Thyroid gland (tissue), 4 donors: ENCODE measurements around the gene TBC1D8. TPM values are rescaled to one million over a fixed set of nuclear protein-coding genes. Genes with fewer than 3 reads are reported as not detected.

Experiments
- DNase-seq, 2 donors: peaks; one replicate each; pipeline ENCODE4 v3.0.0-alpha.2; 2019
- H3K27ac ChIP-seq, 3 donors: fragments of 200-600 bp; sonication (generic); 1 replicate in 2 of 3; 2 replicates in 1 of 3; pipeline ENCODE4 v1.5.1; 2016 to 2019; ENCODE audit warnings: mild to moderate bottlenecking in 1 of 3, moderate library complexity in 1 of 3
- H3K27me3 ChIP-seq: fragments of 200-600 bp; sonication (generic); one replicate; pipeline ENCODE4 v1.5.1; 2019
- H3K36me3 ChIP-seq, 2 donors: fragments of 200-600 bp; sonication (generic); one replicate each; pipeline ENCODE4 v1.5.1; 2016 to 2019
- H3K4me1 ChIP-seq, 2 donors: fragments of 200-600 bp; sonication (generic); one replicate each; pipeline ENCODE4 v1.5.1; 2017 to 2019
- H3K4me3 ChIP-seq, 3 donors: fragments of 200-600 bp; sonication (generic); replicated peaks in 1 of 3; 1 replicate in 2 of 3; 2 replicates in 1 of 3; pipeline ENCODE4 v1.5.1; 2016; ENCODE audit warnings: mild to moderate bottlenecking in 1 of 3
- H3K9me3 ChIP-seq: fragments of 200-600 bp; sonication (generic); one replicate; pipeline ENCODE4 v1.5.1; 2017
- POLR2A ChIP-seq, 2 donors: fragments of 450-650 bp; IDR thresholded peaks; one replicate each; pipeline ENCODE4 v1.6.1; 2017; ENCODE audit warnings: antibody characterized with exemption in 2 of 2, mild to moderate bottlenecking in 2 of 2, moderate library complexity in 1 of 2
- WGBS, 2 donors: methylation state at CpG; one replicate each; pipeline ENCODE4 v1.1.5; 2017; 5-methylcytosine and 5-hydroxymethylcytosine counted together
- intact Hi-C: fragments of 100-400 bp; cut with DNase I; formaldehyde crosslinking; loops from one replicate; pipeline ENCODE4 v1.15.1; 2023
- total RNA-seq, 4 donors: library from RNA; depleted of rRNA; stranded (reverse); fragments of >200 nt; gene quantifications; one replicate each; pipeline ENCODE4 v1.2.3, GENCODE V29; 2016
- TF ChIP-seq, protein P1 (sequence below), 6 experiments: fragments of 200-600 bp in 3 of 6; fragments of 450-650 bp in 3 of 6; sonication (generic) in 3 of 6; IDR thresholded peaks; one replicate each; pipeline ENCODE4 v1.5.1; 2016 to 2019; ENCODE audit warnings: antibody characterized with exemption in 6 of 6, mild to moderate bottlenecking in 2 of 6, inconsistent platforms in 1 of 6, moderate library complexity in 1 of 6

TBC1D8 gene
- total RNA-seq, 4 donors from 2014 or later: 16.4 to 36.8 (median 27.1) TPM

DNA sequence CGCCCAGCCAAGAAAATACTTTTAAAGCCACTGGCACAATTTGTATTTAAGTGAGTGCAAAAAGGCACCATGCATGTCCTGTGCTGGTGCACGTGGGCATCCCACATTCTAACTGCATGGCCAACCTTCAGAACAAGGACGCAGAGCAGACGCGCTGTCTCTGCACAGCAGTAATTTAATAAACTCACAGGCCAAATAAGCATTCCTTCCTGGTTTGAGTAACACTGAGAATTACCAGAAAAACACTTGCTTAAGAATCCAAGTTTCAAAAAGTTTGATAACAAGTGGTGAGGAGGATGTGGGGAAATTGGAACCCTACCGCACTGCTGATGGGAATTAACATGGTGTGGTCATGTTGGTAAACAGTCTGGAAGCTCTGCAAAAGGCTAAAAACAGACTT is 110.4 kb downstream of the TBC1D8 start:
- no peak overlapping the region for H3K4me3 ChIP-seq
- peaks cover 0 to 10% of the 10 kb centered on the region in 2 donors for H3K36me3 ChIP-seq
- no peak for DNase-seq
- intact Hi-C loops: no loop called here
- TF ChIP-seq POLR2A (IDR thresholded peaks at IDR 0.05): no peak
- TF ChIP-seq, protein P1, sequence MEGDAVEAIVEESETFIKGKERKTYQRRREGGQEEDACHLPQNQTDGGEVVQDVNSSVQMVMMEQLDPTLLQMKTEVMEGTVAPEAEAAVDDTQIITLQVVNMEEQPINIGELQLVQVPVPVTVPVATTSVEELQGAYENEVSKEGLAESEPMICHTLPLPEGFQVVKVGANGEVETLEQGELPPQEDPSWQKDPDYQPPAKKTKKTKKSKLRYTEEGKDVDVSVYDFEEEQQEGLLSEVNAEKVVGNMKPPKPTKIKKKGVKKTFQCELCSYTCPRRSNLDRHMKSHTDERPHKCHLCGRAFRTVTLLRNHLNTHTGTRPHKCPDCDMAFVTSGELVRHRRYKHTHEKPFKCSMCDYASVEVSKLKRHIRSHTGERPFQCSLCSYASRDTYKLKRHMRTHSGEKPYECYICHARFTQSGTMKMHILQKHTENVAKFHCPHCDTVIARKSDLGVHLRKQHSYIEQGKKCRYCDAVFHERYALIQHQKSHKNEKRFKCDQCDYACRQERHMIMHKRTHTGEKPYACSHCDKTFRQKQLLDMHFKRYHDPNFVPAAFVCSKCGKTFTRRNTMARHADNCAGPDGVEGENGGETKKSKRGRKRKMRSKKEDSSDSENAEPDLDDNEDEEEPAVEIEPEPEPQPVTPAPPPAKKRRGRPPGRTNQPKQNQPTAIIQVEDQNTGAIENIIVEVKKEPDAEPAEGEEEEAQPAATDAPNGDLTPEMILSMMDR (IDR thresholded peaks at IDR 0.05): no peak
- no peaks in the 10 kb centered on the region for H3K27me3 ChIP-seq
- no peaks in the 10 kb centered on the region for H3K4me1 ChIP-seq
- no peaks in the 10 kb centered on the region for H3K9me3 ChIP-seq
- H3K27ac ChIP-seq: no peak overlapping the region
- WGBS, 2 donors: 90 to 99% methylated on average over 6 of the region's 6 CpGs

DNA sequence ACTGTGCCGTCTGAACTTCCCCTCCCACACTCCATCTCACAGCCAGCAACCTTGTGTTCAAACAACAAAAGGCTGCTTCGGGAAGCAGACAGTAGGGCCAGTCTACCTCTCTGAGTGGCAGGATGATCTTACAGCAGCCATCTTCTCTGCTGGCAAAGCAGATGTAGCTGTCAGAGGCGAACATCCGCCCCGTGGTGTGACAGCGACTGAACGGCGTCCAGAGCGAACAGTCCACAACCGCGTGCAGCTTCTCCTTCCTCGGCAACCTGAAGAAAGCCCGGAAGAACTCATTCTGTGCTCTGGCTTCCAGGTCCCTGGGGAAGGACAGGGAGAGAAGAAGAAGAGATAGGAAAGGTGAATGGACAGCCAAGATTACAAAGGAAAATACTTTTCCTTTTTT is 111.1 kb downstream of the TBC1D8 start:
- Histone ChIP-seq H3K27ac (no peak overlapping the region), H3K9me3 (no peaks in the 10 kb centered on the region), H3K27me3 (no peaks in the 10 kb centered on the region), H3K4me1 (no peaks in the 10 kb centered on the region), H3K4me3 (no peak overlapping the region), H3K36me3 (peaks cover 0 to 10% of the 10 kb centered on the region in 2 donors)
- WGBS, 2 donors: 88 to 92% methylated on average over 13 of the region's 13 CpGs
- intact Hi-C loops: no loop called here
- no peak for DNase-seq
- TF ChIP-seq, protein P1 (IDR thresholded peaks at IDR 0.05): no peak
- no peak for TF ChIP-seq POLR2A (IDR thresholded peaks at IDR 0.05)

DNA sequence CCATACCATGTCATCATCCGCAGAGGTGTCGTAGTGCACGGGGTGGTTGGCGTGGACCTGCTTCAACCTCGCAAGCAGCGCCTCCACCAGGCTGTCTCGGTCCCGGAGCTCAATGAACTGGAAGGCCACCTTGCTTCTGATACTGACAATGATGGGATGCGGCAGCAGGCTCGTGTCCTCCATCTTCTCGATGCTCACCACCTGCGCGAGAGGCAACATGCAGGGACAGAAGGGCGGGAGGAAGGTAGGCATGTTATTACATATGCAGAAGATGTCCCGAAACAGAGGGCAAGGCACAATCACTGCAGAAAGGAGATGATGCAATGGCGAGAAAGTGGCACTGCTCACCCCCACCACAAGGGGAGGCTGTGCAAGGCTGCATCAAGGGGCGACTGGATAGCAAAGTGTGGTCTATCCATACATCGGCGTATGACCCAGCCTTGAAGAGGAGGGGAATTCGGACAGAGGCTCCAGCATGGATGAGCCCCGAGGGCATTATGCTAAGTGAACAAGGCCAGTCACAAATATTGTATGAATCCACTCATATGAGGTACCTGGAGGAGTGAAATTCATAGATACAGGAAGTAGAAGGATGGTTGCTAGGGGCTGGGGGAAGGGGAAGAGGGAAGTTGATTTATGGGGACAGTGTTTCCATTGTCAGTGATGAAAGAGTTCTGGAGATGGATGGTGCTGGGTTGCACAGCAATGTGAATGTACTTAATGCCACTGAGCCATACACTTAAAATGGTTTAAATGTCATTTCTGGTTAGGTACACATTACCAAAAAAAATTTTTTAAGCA is 112.5 kb downstream of the TBC1D8 start:
- H3K27me3 ChIP-seq: no peaks in the 10 kb centered on the region
- no peaks in the 10 kb centered on the region for H3K9me3 ChIP-seq
- no peak for DNase-seq
- TF ChIP-seq, protein P1 (IDR thresholded peaks at IDR 0.05): no peak
- TF ChIP-seq POLR2A (IDR thresholded peaks at IDR 0.05): no peak
- no peaks in the 10 kb centered on the region for H3K4me1 ChIP-seq
- intact Hi-C loops: no loop called here
- H3K4me3 ChIP-seq: no peak overlapping the region
- 93 to 97% methylated on average over 21 of the region's 21 CpGs for WGBS, 2 donors
- H3K36me3 ChIP-seq: peaks cover 0 to 10% of the 10 kb centered on the region in 2 donors
- no peak overlapping the region for H3K27ac ChIP-seq

DNA sequence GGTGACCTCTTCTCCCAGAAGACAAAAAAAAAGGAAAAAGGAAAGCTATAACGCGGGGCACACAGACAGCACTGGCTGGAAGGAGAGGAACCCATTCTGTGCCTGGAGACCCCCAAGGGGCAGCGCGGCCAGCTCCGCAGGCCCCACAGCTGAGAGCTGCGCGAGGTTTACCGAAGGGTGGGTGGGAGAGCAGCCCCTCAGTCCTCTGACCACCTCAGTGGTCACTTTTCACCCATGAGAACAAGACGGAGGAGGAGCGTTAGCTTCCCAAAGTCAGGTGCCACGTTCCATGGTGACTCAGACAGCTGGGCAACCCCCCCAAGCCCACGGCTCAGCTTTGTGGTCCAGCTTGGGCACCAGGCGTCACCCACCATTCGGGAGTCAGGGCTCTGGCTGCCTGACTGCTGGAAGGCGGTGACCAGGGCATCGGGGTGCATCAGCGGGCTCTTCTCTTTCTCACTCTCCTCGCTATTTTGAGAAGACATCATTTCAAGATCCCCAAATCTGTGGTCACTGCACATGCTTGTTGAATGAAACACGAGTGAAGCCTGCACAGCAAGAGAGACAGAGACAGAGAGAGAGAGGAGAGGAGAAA is 113.9 kb downstream of the TBC1D8 start:
- DNase-seq: no peak
- no peak overlapping the region for H3K27ac ChIP-seq
- H3K9me3 ChIP-seq: no peaks in the 10 kb centered on the region
- no peaks in the 10 kb centered on the region for H3K27me3 ChIP-seq
- intact Hi-C loops: no loop called here
- H3K36me3 ChIP-seq: peaks cover 0 to 10% of the 10 kb centered on the region in 2 donors
- TF ChIP-seq, protein P1 (IDR thresholded peaks at IDR 0.05): no peak
- no peak for TF ChIP-seq POLR2A (IDR thresholded peaks at IDR 0.05)
- no peak overlapping the region for H3K4me3 ChIP-seq
- H3K4me1 ChIP-seq: peaks cover 2 to 6% of the 10 kb centered on the region in 2 donors
- WGBS, 2 donors: 94 to 96% methylated on average over 17 to 19 of the region's 19 CpGs

DNA sequence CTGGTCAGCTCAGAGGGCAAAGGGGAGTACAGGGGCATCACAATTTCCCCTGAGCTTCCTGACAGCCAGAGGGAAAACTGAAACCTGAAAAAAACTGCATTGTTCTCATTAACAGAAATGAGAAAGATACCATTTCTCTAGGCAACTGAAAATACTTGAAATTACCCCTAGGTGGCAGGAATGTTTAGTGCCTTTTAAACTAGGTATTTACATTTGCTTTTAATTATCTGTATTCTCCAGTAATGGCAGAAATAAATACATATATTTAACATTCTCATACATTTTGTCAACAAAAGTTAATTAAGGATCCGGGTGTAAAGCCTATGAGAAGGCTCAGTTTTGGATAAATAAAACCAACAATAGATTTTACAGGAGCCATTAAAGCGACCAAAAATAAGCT is 114.6 kb downstream of the TBC1D8 start:
- Histone ChIP-seq H3K4me1 (peaks cover 4 to 6% of the 10 kb centered on the region in 2 donors), H3K27ac (no peak overlapping the region), H3K36me3 (peaks cover 0 to 10% of the 10 kb centered on the region in 2 donors), H3K4me3 (no peak overlapping the region), H3K27me3 (no peaks in the 10 kb centered on the region), H3K9me3 (no peaks in the 10 kb centered on the region)
- no peak for TF ChIP-seq POLR2A (IDR thresholded peaks at IDR 0.05)
- TF ChIP-seq, protein P1 (IDR thresholded peaks at IDR 0.05): peak in 5 of 6 experiments; percentile 11 to 50 (median 37)
- intact Hi-C loops: no loop called here
- 83 to 86% methylated on average over 2 of the region's 2 CpGs for WGBS, 2 donors
- no peak for DNase-seq
